Spleen (tissue), 11 donors: ENCODE measurements around the gene RET. TPM values are rescaled to one million over a fixed set of nuclear protein-coding genes. Genes with fewer than 3 reads are reported as not detected.

Experiments
- DNase-seq: peaks from one replicate; pipeline ENCODE4 v3.0.0-alpha.2; 2020
- H3K27ac ChIP-seq, 8 donors: fragments of 200-600 bp; sonication (generic) in 7 of 8; 1 replicate in 4 of 8; 2 replicates in 4 of 8; pipeline versions ENCODE4 v1.5.0 to v1.8.0; 2016 to 2021; ENCODE audit warnings: inconsistent platforms in 4 of 8, mild to moderate bottlenecking in 4 of 8, moderate library complexity in 1 of 8
- H3K27me3 ChIP-seq, 7 donors: fragments of 200-600 bp; sonication (generic) in 6 of 7; replicated peaks in 1 of 7; 1 replicate in 4 of 7; 2 replicates in 3 of 7; pipeline versions ENCODE4 v1.5.0 to v1.8.0; 2016 to 2021; ENCODE audit warnings: inconsistent platforms in 3 of 7, mild to moderate bottlenecking in 1 of 7
- H3K36me3 ChIP-seq, 6 donors: fragments of 200-600 bp; sonication (generic) in 5 of 6; 1 replicate in 4 of 6; 2 replicates in 2 of 6; pipeline versions ENCODE4 v1.5.0 to v1.8.0; 2016 to 2021; ENCODE audit warnings: inconsistent platforms in 2 of 6
- H3K4me1 ChIP-seq, 6 donors: fragments of 200-600 bp; sonication (generic) in 5 of 6; 1 replicate in 3 of 6; 2 replicates in 3 of 6; pipeline versions ENCODE4 v1.5.0 to v1.8.0; 2016 to 2021; ENCODE audit warnings: inconsistent platforms in 3 of 6
- H3K4me3 ChIP-seq, 8 donors: fragments of 200-600 bp; sonication (generic) in 7 of 8; 1 replicate in 4 of 8; 2 replicates in 4 of 8; pipeline versions ENCODE4 v1.5.0 to v1.8.0; 2016 to 2021; ENCODE audit warnings: inconsistent platforms in 4 of 8, mild to moderate bottlenecking in 4 of 8, moderate library complexity in 2 of 8
- H3K9me3 ChIP-seq, 8 donors: fragments of 200-600 bp; sonication (generic) in 7 of 8; 1 replicate in 4 of 8; 2 replicates in 4 of 8; pipeline versions ENCODE4 v1.5.0 to v1.8.0; 2016 to 2021; ENCODE audit warnings: inconsistent platforms in 4 of 8
- POLR2A ChIP-seq, 3 donors: fragments of 450-650 bp; IDR thresholded peaks; one replicate each; pipeline ENCODE4 v1.5.1; 2017; ENCODE audit warnings: antibody characterized with exemption in 3 of 3, mild to moderate bottlenecking in 1 of 3
- POLR2AphosphoS5 ChIP-seq, 3 donors: sonication (generic); formaldehyde crosslinking; IDR thresholded peaks; one replicate each; pipeline ENCODE4 v1.5.1; 2017; ENCODE audit warnings: antibody characterized with exemption in 3 of 3
- WGBS, 5 donors: extraction: QIAGEN DNeasy Blood & Tissue Kit in 3 of 5; methylation state at CpG; one replicate each; pipeline versions ENCODE4 v1.1.5 to v1.1.7; 2013 to 2018; 5-methylcytosine and 5-hydroxymethylcytosine counted together
- intact Hi-C: fragments of 100-400 bp; cut with DNase I; formaldehyde crosslinking; loops from one replicate; pipeline ENCODE4 v1.15.0; 2023; ENCODE audit warnings: low total_unique reads
- polyA plus RNA-seq, 3 donors: library from polyadenylated mRNA; stranded (reverse); fragments of 200-250 nt; gene quantifications; one replicate each; pipeline ENCODE4 v1.2.1, GENCODE V29; 2013
- total RNA-seq, 7 donors: library from RNA; depleted of rRNA in 3 of 7; stranded (reverse); fragments of >200 nt in 3 of 7; fragmentation: NEBNext Ultra II Directional in 4 of 7; extraction: Animal tissue kit (Norgen Biotek cat#: 25700) in 4 of 7; gene quantifications; one replicate each; pipeline versions ENCODE4 v1.1.0 to v1.2.1, GENCODE V29; 2016 to 2021
- TF ChIP-seq, protein P1 (sequence below), 11 experiments: fragments of 200-600 bp in 7 of 11; fragments of 450-650 bp in 4 of 11; sonication (generic) in 4 of 11; IDR thresholded peaks in 8 of 11; conservative IDR thresholded peaks in 3 of 11; 1 replicate in 7 of 11; 2 replicates in 4 of 11; pipeline versions ENCODE4 v1.4.0 to v1.8.0; 2016 to 2021; ENCODE audit warnings: antibody characterized with exemption in 11 of 11, inconsistent platforms in 4 of 11, mild to moderate bottlenecking in 1 of 11
- donor health status: healthy with polysubstance abuse.
- donor health status: DM: no; HTN: no; CAD: no; lungs with moderate emphysema.
- donor health status: DM: no; HTN: no; CAD: no.
- donor health status: Bipolar disorder and iron deficiency.
- donor health status: healthy.
- donor health status: DM: no; HTN: no; CAD: no.
- donor health status: DM: yes; HTN: yes; CAD: no.

RET gene
- total and polyA plus RNA-seq, 10 donors, result 0.02 to 0.54 (median 0.31) TPM; not detected in 2

- DNase-seq, result peak; percentile 54
These were observed 36.6 kb downstream of the RET start for GRCh38 chr10:43113201-43114087.

GRCh38 chr10:43114088-43114742 lies 37.3 kb downstream of the RET start:
- intact Hi-C loops, result no loop called here
- H3K27ac ChIP-seq, result no peak overlapping the region
- no peaks in the 10 kb centered on the region for H3K36me3 ChIP-seq
- H3K4me3 ChIP-seq, result no peak overlapping the region
- peaks cover 0 to 14% (median 0%) of the 10 kb centered on the region in 6 donors for H3K4me1 ChIP-seq
- WGBS, 5 donors, result 88 to 94% (median 91%) methylated on average over 23 to 24 of the region's 24 CpGs
- TF ChIP-seq POLR2AphosphoS5 (IDR thresholded peaks at IDR 0.05) (no peak), POLR2A (IDR thresholded peaks at IDR 0.05) (no peak)
- TF ChIP-seq, protein P1, sequence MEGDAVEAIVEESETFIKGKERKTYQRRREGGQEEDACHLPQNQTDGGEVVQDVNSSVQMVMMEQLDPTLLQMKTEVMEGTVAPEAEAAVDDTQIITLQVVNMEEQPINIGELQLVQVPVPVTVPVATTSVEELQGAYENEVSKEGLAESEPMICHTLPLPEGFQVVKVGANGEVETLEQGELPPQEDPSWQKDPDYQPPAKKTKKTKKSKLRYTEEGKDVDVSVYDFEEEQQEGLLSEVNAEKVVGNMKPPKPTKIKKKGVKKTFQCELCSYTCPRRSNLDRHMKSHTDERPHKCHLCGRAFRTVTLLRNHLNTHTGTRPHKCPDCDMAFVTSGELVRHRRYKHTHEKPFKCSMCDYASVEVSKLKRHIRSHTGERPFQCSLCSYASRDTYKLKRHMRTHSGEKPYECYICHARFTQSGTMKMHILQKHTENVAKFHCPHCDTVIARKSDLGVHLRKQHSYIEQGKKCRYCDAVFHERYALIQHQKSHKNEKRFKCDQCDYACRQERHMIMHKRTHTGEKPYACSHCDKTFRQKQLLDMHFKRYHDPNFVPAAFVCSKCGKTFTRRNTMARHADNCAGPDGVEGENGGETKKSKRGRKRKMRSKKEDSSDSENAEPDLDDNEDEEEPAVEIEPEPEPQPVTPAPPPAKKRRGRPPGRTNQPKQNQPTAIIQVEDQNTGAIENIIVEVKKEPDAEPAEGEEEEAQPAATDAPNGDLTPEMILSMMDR (IDR thresholded peaks at IDR 0.05 in 8 of 11, conservative IDR thresholded peaks at IDR 0.05 in 3 of 11), result no peak
- H3K9me3 ChIP-seq, result no peaks in the 10 kb centered on the region
- peak; percentile 67 for DNase-seq
- no peaks in the 10 kb centered on the region for H3K27me3 ChIP-seq

More at GRCh38 chr10:43113201-43114087, 36.6 kb downstream of the RET start:
- no peaks in the 10 kb centered on the region for H3K36me3 ChIP-seq
- H3K9me3 ChIP-seq, result no peaks in the 10 kb centered on the region
- no peaks in the 10 kb centered on the region for H3K27me3 ChIP-seq
- no peak overlapping the region for H3K27ac ChIP-seq
- peaks cover 0 to 14% (median 0%) of the 10 kb centered on the region in 6 donors for H3K4me1 ChIP-seq
- WGBS, 5 donors, result 75 to 84% (median 78%) methylated on average over 7 to 16 of the region's 16 CpGs
- no peak overlapping the region for H3K4me3 ChIP-seq
- intact Hi-C loops, result no loop called here
- TF ChIP-seq POLR2A (IDR thresholded peaks at IDR 0.05), result no peak
- TF ChIP-seq, protein P1 (IDR thresholded peaks at IDR 0.05 in 8 of 11, conservative IDR thresholded peaks at IDR 0.05 in 3 of 11), result no peak
- TF ChIP-seq POLR2AphosphoS5 (IDR thresholded peaks at IDR 0.05), result no peak

- no peaks in the 10 kb centered on the region for H3K27me3 ChIP-seq
- H3K27ac ChIP-seq, result no peak overlapping the region
- no peak overlapping the region for H3K4me3 ChIP-seq
- no peaks in the 10 kb centered on the region for H3K36me3 ChIP-seq
- DNase-seq, result peak; percentile 68
- TF ChIP-seq, protein P1 (IDR thresholded peaks at IDR 0.05 in 8 of 11, conservative IDR thresholded peaks at IDR 0.05 in 3 of 11), result no peak
- TF ChIP-seq POLR2A (IDR thresholded peaks at IDR 0.05) (no peak), POLR2AphosphoS5 (IDR thresholded peaks at IDR 0.05) (no peak)
- H3K9me3 ChIP-seq, result no peaks in the 10 kb centered on the region
- peaks cover 0 to 14% (median 0%) of the 10 kb centered on the region in 6 donors for H3K4me1 ChIP-seq
- 81 to 88% (median 83%) methylated on average over 8 to 17 of the region's 17 CpGs for WGBS, 5 donors
- intact Hi-C loops, result no loop called here
These were observed 38.1 kb downstream of the RET start for GRCh38 chr10:43114743-43115611.
